Right lobe of liver (tissue), 4 donors: ENCODE results near the gene PODXL2.

ENCODE experiments used
- CTCF ChIP-seq, 4 donors: fragments of 200-600 bp in 3 of 4; fragments of 450-650 bp in 1 of 4; IDR thresholded peaks; one replicate each; pipeline versions ENCODE4 v1.5.1 to v1.8.0; 2016 to 2022; ENCODE audit warnings: antibody characterized with exemption in 4 of 4, mild to moderate bottlenecking in 2 of 4
- POLR2A ChIP-seq: fragments of 450-650 bp; IDR thresholded peaks from one replicate; pipeline ENCODE4 v1.6.1; 2017; ENCODE audit warnings: antibody characterized with exemption, mild to moderate bottlenecking
- donor health status: DM: no; HTN: no; CAD: no.
- donor health status: DM: no; HTN: no; CAD: no.
- donor health status: DM: no; HTN: yes; CAD: no.

DNA sequence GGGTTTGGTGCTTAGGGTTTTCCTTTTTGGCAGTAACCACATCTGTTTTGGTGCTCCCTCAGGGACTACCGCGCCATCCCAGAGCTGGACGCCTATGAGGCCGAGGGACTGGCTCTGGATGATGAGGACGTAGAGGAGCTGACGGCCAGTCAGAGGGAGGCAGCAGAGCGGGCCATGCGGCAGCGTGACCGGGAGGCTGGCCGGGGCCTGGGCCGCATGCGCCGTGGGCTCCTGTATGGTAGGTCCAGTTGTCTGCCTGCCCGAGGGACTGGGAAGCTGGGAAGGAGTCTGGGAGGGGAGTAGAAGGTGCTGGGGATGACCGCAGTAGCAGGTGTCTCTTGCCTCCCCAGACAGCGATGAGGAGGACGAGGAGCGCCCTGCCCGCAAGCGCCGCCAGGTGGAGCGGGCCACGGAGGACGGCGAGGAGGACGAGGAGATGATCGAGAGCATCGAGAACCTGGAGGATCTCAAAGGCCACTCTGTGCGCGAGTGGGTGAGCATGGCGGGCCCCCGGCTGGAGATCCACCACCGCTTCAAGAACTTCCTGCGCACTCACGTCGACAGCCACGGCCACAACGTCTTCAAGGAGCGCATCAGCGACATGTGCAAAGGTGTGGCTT is 24.3 kb upstream of the PODXL2 start:
- TF ChIP-seq POLR2A (no peak), CTCF (IDR thresholded peaks at IDR 0.05) (no peak)
